Right forelimb (tissue), 1 donor: ENCODE measurements around the gene SERPINB13.
"Not testable (repeated sequence)": the region's sequence is repeated elsewhere in the genome, so short reads cannot be mapped to it uniquely, and the experiment has no call there.

Experiments
- DNase-seq: peaks from one replicate; pipeline ENCODE4 v3.0.0-alpha.2; 2018

The SERPINB13 gene

DNA sequence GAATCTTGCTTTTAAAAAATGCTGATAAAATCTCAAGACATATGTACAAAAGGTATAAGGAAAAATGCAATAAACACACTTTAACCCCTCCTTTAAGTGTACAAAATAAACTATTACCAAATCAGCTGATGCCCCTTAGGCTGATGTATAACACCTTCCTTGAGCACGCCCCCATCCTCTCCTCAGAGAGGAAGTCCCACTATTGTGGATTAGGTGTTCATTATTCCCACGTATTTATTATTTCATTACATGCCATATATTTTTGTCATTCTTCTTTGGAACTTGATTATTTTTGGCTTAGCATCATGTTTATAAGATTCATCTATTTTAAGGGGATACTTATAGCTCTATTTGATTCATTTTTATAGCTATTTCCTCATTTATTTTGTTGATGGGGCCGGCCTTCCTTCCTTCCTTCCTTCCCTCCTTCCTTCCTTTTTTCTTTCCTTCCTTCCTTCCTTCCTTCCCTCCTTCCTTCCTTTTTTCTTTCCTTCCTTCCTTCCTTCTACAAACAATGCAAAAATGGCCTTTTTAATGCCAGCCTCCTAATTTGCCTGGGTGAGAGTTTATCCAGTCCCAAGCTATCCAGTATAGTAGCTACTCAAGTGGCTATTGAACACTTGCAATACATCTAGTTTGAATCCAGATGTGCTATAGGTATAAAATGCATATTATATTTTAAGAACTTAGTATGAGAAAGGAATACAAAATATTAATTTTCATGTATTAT lies 4.0 kb downstream of the SERPINB13 start:
- no peak for DNase-seq

DNA sequence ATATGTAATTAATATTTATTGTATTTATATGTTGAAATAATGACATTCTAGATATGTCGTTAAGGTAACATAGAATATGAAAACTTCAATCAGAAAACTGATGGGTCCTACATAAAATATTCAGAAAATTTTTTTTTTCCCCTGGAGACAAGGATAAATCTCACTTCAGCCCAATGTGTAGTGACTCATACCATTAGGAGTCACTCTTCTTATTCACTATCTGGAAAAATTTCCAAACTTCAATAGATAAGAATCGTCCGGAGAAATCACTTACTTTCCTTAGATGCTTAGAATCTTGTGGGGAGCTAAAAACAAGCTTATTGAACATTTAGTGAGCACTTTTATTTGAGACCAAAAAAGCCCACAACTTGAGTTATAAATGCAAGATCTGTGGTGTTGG lies 4.6 kb downstream of the SERPINB13 start:
- no peak for DNase-seq

DNA sequence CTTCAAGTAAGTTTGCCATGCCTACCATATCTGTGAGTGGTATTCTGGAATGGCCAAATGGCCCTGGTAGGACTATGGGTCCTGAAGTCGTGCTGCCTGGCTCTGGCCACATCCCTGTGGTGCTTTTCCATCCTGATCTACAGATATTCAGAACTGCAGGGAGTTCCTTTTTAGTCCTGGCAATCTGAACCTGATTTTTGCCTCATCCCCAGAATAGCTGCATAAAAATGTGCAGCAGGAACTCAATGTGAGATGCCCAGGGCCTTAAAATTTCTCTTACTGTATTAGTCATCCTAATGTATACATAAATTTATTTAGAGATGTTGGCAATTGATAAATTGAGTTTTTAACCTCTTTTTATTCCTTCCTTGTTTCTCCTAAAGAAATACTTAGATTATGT lies 5.3 kb downstream of the SERPINB13 start:
- no peak for DNase-seq

DNA sequence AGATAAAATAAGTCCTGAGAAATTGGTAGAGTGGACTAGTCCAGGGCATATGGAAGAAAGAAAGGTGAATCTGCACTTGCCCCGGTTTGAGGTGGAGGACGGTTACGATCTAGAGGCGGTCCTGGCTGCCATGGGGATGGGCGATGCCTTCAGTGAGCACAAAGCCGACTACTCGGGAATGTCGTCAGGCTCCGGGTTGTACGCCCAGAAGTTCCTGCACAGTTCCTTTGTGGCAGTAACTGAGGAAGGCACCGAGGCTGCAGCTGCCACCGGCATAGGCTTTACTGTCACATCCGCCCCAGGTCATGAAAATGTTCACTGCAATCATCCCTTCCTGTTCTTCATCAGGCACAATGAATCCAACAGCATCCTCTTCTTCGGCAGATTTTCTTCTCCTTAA lies 9.8 kb downstream of the SERPINB13 start:
- DNase-seq: no peak

DNA sequence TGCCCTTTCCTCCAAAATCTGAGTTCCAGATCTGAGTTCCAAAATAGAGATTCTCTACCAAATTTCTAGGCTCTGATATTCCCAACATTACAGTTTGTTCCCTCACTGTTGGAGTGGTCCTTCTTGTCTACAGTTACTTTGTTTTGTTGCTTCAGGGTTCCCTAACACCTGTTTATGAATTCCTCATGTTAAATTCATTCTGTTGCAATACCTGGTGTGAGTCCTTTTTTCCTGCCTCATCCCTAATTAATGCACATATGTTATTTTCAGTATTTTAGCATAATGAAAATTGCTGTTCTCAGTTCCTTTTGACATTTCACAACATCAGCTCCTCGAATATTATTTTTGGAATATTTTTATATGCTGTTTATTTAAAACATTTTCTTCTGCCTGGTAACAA lies 16.2 kb downstream of the SERPINB13 start:
- no peak for DNase-seq

DNA sequence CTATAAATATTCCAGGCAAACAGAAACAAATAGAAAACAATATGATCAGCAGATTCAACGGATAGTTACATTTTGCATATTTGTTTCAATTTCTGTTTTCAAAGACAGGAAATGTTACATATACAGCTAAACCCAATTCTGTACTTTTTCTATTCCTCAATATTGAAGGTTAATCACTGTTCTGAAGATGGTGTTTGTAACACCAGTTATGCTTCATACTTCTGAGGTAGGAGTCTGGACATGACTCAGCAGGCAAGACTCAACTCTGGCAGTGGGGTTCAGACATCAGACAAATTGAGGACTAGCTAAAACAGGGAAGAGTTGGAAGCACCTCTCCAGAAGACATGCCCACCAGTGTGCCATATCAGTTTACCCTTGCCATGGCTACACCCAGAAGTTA lies 16.6 kb downstream of the SERPINB13 start:
- DNase-seq: no peak

DNA sequence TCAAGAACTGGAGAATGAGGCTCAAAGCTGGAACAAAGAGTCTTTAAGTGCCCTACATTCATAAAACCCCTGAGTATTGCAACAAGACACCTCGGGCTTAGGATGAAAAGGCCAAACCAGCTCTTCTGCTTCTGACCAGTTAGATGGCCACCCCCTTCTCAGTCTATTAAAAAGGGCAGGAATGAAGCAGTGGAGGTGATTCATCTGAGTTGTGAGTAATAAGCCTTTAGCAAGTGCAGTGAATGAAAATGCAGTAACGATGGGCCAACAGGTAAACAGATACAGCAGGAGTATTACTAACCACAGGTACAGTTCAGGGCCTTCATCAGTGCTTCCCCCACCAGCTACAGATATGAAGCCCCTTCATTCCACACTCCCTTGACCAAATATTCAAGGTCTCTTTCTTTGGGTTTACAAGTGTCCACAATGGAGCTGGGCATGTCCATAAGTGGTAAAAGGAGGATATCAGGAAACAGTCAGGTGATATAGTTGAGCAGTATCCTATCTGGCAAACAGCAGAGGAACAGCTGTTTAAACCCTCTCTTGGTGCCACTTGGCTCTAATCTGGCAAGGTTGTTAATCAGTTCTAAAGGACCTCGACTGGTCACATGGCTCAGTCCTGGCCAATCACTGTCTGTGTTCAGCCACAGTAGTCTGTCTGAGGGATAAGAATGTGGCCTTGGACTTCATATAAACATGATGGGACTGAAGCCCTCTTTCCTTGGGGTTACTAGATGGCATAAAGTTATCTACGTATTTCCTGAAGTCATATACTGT lies 17.8 kb downstream of the SERPINB13 start:
- DNase-seq: no peak

DNA sequence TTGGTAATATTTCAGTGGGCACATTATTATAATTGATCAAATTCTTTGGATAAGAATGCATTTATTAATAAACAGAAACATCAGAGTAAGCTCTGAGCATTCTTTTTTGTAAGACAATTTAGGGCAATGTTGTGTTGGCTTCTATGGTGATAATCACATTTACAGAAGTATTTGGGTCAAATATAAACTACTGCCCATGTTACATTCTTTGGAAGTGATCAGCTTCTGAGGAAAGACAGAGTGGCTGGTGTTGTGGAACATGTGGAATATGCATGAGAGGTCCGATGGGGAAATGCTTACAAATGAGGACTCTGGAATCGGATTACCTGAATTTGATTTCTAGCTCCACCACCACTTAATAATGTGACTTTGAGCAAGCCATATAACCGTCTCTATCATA lies 19.4 kb downstream of the SERPINB13 start:
- DNase-seq: no peak

DNA sequence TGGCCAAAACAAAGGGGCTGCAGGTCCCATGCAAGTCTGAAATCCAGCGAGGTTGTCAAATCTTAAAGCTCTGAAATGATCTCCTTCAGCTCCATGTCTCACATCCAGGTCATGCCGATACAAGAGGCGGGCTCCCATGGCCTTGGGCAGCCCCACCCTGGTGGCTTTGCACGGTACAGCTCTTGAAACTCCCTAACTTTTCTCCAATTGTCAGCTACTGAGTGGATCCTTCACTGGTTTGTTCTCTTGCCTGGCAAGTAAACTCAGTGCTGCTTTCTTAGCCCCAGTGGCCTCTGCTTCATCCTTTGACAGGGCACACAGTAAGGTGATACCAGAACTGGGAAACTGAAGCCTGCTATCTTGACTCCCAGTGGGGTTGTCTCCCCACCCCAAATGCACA lies 26.3 kb downstream of the SERPINB13 start:
- DNase-seq: no peak

DNA sequence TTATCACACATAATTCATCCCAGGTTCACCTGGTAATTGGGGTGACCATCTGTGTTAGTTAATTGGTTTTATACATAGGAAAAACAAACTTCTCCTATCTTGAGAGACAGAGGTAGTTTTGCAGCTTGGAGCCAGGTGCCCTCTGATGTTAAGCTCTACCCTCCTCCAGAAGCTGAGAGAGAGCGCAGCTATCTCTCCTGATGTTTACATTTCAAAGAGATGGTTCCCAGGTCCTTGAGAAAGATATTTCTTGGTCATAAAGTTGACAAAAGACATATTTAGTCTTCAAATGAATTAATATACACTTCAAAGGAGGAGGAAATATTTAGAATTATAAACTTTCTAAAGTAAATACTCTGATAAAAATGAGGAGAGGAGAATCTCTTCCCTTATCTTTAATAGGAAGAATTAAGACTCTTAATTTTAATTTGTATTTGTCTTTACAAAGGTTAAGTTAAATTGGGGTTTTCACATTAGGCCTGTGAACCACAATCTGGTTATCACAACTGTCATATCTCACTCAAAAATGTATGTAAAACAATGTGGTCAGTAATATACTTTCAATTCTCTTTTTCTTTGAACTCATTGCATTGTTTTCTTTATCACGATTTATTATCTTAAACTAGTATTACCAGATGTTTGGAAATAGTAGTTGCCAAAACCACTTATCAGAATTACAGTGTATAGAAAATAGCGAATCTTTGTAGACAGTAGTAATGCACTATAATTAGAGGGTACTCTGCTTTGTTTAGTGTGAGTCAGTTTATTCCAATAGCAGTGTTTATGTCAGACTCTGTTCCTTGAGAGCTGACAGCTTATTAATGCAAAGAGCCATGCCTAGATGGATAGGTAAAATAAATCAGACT lies 30.1 kb downstream of the SERPINB13 start:
- no peak for DNase-seq

DNA sequence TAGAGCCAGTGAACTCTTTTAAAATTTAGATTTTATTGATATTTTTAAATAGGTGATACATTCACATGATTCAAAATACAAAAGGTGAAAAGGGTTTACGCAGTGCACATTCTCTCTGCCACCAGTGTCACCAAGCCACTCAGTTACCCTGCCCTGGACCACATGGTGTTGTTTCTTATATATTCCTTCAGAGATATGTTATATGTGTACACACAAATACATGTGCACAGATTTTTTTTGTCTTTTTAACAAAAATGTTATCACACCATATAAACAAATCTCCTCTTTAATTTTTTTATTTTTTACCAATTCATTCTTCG lies 30.7 kb downstream of the SERPINB13 start:
- no peak for DNase-seq

DNA sequence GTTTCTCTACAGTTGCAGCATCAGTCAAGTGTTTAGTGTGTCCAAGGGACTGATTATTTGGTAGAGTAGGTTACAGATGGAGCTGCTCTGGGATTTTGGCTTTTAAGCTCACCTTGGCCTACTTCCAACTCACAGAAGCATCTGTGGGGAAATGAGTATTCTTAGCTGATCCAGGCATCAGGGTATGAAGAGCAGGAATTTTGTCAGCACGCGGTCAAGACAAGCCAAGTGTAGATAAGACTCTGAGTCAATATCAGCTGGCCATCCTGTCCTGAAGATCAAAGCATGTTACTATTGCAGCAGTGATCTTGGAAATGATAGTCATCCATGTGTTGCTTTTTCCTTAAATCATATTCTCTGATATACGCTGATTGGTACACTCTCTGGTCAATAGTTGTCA lies 32.5 kb downstream of the SERPINB13 start:
- no peak for DNase-seq

DNA sequence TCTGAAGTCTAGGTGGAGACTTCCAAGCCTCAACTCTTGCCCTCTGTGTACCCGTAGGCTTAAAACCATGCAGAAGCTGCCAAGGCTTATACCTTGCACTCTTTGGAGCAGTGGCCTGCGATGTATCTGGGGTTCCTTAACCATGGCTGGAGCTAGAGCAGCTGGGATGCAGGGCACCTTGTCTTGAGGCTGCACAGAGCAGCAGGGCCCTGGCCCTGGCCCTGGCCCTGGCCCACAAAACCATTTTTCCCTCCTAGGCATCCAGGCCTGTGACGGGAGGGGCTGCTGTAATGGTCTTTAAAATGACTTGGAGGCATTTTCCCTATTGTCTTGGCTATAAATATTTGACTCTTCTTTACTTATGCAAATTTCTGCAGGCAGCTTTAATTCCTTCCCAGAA lies 37.7 kb downstream of the SERPINB13 start:
- DNase-seq: no peak

DNA sequence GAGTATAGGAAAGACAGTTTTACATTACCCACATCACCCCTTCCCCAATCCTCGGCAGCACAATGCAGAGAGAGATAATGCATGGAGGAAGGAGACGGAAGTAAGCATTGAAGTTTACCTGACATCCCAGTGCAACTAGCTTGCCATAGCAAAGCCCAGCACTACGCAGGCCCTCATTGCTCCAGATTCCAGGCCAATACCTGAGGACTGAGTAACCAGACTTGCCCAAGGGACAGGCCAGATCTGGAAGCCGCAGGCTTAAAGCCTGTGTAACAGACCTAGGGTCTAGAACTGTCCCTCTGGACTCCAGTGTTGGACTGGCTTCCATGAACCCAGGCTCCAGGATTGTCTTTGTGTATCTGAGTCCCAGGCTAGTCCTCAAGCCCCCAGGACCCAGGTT lies 39.3 kb downstream of the SERPINB13 start:
- no peak for DNase-seq

DNA sequence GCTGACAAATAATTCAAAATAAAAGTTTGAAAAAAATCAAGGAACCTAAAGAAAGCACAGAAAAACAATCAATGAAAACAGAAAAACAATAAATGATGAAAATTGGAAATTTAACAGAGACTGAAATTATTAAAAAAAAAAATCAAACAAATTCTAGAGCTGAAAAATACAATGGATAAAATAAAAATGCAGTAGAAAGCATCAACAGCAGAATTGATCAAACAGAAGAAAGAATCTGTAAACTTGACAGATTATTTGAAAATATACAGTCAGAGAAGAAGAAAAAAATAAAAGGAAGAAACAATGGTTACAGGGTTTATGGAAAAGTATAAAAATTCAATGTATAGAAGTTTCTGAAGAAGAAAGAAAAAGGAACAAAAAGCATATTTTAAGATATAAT lies 40.7 kb downstream of the SERPINB13 start:
- DNase-seq: no peak

DNA sequence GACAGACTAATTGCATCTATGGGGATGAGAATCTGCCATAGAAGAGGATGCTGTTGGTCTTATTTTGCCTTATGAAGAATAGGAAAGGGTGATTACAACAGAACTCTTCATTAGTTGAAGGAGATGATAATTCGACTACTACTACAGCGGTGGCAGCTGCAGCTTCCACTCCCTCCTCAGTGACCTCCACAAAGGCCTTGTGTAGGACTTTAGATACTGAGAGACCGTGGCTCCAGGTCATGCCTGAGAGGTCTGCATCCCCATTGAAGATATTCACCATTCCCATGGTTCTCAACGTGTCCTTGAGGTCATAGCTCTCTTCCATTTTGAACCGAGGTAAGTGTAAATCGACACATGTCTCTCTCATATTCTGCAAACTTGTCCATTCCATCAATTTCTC lies 50.6 kb downstream of the SERPINB13 start:
- DNase-seq: no peak

DNA sequence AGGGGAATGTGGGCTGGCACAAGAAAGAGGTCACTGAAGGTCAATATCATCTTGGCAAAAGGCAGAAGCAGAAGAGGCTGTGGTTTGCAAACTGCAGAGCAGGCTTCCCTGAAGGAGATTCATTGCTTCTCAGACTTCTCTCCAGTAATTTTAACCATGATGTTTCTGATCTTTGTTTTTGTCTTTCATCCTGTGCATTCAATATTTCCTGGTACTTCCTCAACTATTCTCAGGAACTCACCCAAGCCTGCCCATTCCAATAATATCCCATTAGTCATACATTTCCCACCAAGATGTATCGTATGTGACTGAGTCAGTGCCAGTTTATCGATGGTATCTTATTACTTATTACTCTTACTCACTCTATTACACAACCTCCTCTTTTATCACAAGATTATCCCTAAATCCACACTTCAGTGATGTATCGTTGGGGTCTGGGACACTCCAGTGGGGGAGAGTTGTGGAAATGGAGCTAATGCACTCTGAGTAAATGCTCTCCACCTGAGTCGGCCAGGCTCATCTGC lies 54.1 kb downstream of the SERPINB13 start:
- not testable (repeated sequence) for DNase-seq

DNA sequence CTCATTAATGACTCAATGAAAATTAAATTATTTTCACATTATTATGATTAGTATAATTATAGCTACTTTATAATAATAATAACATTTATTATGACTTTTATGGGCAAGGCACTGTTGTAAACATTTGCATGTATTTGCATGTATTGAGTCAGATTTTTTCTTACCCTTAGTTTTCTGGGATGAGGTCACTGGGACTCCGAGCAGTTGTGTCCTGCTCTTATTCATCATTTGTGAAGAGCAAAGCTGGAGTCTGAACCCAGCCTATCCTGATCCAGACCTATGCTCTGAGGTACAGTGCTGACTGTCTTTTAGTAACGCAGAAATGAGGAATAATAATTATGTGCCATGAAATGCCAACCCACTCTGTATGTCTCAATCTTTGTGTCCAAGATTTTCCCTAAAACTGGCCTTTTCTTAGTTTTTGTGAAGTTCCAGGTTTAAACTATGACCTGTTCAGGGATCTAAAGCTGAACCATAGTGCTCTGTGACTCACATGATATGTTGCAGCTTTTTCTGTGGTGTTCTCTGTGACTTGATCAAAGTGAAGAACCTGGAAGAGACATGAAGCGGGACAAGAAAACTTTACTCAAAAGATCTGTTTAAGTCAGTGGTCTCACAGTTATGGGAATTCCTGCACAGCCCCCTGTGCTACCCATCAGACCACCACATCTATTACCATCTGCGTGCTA lies 55.7 kb downstream of the SERPINB13 start:
- not testable (repeated sequence) for DNase-seq

DNA sequence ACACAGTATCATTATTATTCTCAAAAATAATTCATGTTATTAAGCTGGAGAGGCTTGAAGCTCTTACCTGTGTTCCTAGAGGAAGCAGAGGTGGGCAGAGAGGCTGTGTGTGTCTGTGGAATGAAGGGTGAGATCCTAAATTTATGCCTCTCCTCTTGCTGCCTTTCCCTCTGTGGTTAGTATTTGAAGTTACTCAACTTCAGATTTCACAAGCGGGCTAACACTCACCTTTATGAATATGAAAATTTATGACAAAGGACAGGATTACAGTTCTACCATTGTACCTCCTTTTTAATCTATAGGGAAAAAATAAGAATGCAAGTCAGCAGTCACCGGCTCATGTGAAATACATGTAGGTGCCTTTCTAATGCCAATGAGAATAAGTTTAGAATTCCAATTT lies 57.0 kb downstream of the SERPINB13 start, which contains the start of gene SERPINB4:
Gene SERPINB4 (minus strand): TSS at position 115 of the 400 bp plus-strand sequence. CDS start 679 bp downstream, outside the sequence.
- not testable (repeated sequence) for DNase-seq

DNA sequence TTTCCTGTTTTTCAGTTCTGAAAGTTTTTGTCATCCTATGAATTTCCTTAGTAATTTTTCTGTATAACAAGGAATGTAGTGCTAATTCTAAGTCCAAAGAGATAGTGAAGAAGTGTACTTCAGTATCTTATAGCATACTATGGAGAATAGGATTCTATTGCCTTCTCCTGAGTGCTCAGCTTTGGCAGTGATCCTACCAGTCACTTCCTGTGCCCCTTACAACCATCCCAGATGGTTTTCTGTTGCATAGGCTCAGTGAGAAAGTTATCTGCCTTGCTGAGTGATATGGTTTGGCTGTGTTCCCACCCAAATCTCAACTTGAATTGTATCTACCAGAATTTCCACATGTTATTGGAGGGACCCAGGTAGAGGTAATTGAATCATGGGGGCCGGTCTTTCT lies 57.6 kb downstream of the SERPINB13 start:
- not testable (repeated sequence) for DNase-seq

DNA sequence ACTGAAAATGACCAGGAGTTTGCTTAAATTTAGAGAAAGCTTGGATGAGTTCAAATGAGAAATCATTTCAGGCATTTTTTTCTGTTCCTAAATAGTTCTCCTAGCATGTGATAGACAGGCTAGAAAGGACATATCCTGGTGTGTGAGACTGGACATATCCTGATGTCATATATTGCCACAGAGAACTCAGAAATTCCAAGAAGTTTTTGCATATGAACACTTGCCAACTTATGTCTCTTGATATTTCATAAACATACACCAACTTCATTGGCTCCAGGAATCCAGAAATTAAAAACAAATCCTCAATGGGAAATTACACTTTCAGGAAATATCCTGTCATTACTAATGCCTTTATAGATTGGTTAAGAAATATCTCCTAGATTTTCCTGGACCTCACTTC lies 59.8 kb downstream of the SERPINB13 start:
- DNase-seq: no peak

DNA sequence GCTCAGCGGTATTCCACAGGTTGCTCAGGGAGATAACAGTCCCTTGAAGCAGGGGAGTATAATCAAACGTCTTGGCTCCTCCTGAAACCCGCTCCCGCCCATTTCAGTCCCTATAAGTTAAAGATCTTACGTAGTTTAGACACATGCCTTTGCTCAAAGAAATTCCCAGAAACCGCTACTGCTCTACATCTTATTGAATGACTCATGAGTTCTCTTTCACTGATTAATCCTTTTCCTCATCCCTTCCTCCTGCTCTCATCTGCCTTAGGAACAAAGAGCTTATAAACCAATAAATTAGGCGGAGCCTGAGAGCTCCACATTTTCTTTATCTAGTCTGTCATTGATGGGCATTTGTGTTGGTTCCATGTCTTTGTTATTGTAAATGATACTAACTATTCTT lies 61.1 kb downstream of the SERPINB13 start:
- no peak for DNase-seq
